GM21367 (cell line): ENCODE results near the gene TOP3B.

Source experiments
- ATAC-seq: cut with Tn5 transposase; IDR thresholded peaks from one replicate; pipeline ENCODE4 v1.9.1; 2021; ENCODE audit not compliant: unreplicated experiment

The TOP3B gene

GRCh38 chr22:21984793-21985192 lies 2.2 kb upstream of the TOP3B start:
- ATAC-seq = no peak

GRCh38 chr22:21981874-21982273 lies 713 bp downstream of the TOP3B start:
- no peak for ATAC-seq

- ATAC-seq = no peak
Observed at GRCh38 chr22:21980547-21980946, 2.0 kb downstream of the TOP3B start.

- ATAC-seq = no peak
Observed at GRCh38 chr22:21978564-21979386, 3.8 kb downstream of the TOP3B start.

GRCh38 chr22:21977814-21978213 lies 4.8 kb downstream of the TOP3B start:
- no peak for ATAC-seq

- ATAC-seq = no peak
Observed at GRCh38 chr22:21975854-21976345, 6.7 kb downstream of the TOP3B start.

GRCh38 chr22:21975273-21975672 lies 7.3 kb downstream of the TOP3B start:
- ATAC-seq = no peak

- ATAC-seq = no peak
Observed at GRCh38 chr22:21974058-21974649, 8.4 kb downstream of the TOP3B start.

- no peak for ATAC-seq
Observed at GRCh38 chr22:21972806-21973205, 9.8 kb downstream of the TOP3B start.

- no peak for ATAC-seq
Observed at GRCh38 chr22:21972293-21972779, 10.3 kb downstream of the TOP3B start.

- no peak for ATAC-seq
Observed at GRCh38 chr22:21971858-21972275, 10.7 kb downstream of the TOP3B start.

GRCh38 chr22:21970800-21971617 lies 11.6 kb downstream of the TOP3B start:
- ATAC-seq = no peak

- ATAC-seq = no peak
Observed at GRCh38 chr22:21970037-21970799, 12.4 kb downstream of the TOP3B start.

- ATAC-seq = no peak
Observed at GRCh38 chr22:21968452-21969129, 14.0 kb downstream of the TOP3B start.

- no peak for ATAC-seq
Observed at GRCh38 chr22:21967693-21968271, 14.8 kb downstream of the TOP3B start.

- ATAC-seq = no peak
Observed at GRCh38 chr22:21966643-21967516, 15.7 kb downstream of the TOP3B start.

- no peak for ATAC-seq
Observed at GRCh38 chr22:21965762-21966288, 16.8 kb downstream of the TOP3B start.

GRCh38 chr22:21964918-21965484 lies 17.6 kb downstream of the TOP3B start:
- ATAC-seq = no peak
